A172 (cell line): ENCODE data around the gene AS3MT. TPM values are rescaled to one million over a fixed set of nuclear protein-coding genes. Genes with fewer than 3 reads are reported as not detected.
"Not testable (repeated sequence)": the region's sequence is repeated elsewhere in the genome, so short reads cannot be mapped to it uniquely, and the experiment has no call there.

ENCODE experiments used
- DNase-seq: peaks from one replicate; pipeline ENCODE4 v3.0.0-alpha.2; 2015; ENCODE audit warnings: low spot score
- total RNA-seq: library from RNA; depleted of rRNA; stranded (reverse); fragments of >200 nt; shearing (Covaris generic); gene quantifications from 2 replicates; pipeline ENCODE4 v1.2.3, GENCODE V29; 2014; rRNA removed

AS3MT gene
- total RNA-seq, result 29.4 and 30.1 TPM in 2 replicates

- peak; percentile 18 for DNase-seq
Observed at GRCh38 chr10:102869258-102870198, at the start of gene AS3MT. TSS of gene AS3MT (plus strand) at chr10:102869470. CDS start at chr10:102869593, 123 bp downstream.

GRCh38 chr10:102820008-102820407, 49.3 kb upstream of the AS3MT start:
- DNase-seq, result not testable (repeated sequence)

- no peak for DNase-seq
Observed at GRCh38 chr10:102822222-102822621, 47.0 kb upstream of the AS3MT start.

- no peak for DNase-seq
Observed at GRCh38 chr10:102824664-102825063, 44.6 kb upstream of the AS3MT start.

GRCh38 chr10:102826148-102826796, 43.0 kb upstream of the AS3MT start:
- no peak for DNase-seq

GRCh38 chr10:102827597-102827975, 41.7 kb upstream of the AS3MT start:
- DNase-seq, result no peak

- DNase-seq, result no peak
Observed at GRCh38 chr10:102831322-102832071, 37.8 kb upstream of the AS3MT start.

GRCh38 chr10:102832248-102832647, 37.0 kb upstream of the AS3MT start:
- DNase-seq, result no peak

GRCh38 chr10:102832987-102833386, 36.3 kb upstream of the AS3MT start:
- DNase-seq, result no peak

GRCh38 chr10:102834143-102834542, 35.1 kb upstream of the AS3MT start:
- DNase-seq, result no peak

GRCh38 chr10:102835007-102835482, 34.2 kb upstream of the AS3MT start:
- peak; percentile 88 for DNase-seq

GRCh38 chr10:102837230-102837721, 32.0 kb upstream of the AS3MT start, which contains the start of gene CYP17A1:
TSS of gene CYP17A1 (minus strand) at chr10:102837413. CDS start at chr10:102837361, 52 bp downstream.
- no peak for DNase-seq

GRCh38 chr10:102838276-102838927, 30.9 kb upstream of the AS3MT start:
- DNase-seq, result not testable (repeated sequence)

- DNase-seq, result no peak
Observed at GRCh38 chr10:102841827-102842345, 27.4 kb upstream of the AS3MT start.

- not testable (repeated sequence) for DNase-seq
Observed at GRCh38 chr10:102843139-102843538, 26.1 kb upstream of the AS3MT start.

- DNase-seq, result not testable (repeated sequence)
Observed at GRCh38 chr10:102844190-102844776, 25.0 kb upstream of the AS3MT start.

- DNase-seq, result no peak
Observed at GRCh38 chr10:102845352-102845902, 23.8 kb upstream of the AS3MT start.

GRCh38 chr10:102850025-102850518, 19.2 kb upstream of the AS3MT start:
- no peak for DNase-seq

GRCh38 chr10:102853237-102853636, 16.0 kb upstream of the AS3MT start:
- not testable (repeated sequence) for DNase-seq
